ENCODE results near the gene RNF214.

DNA sequence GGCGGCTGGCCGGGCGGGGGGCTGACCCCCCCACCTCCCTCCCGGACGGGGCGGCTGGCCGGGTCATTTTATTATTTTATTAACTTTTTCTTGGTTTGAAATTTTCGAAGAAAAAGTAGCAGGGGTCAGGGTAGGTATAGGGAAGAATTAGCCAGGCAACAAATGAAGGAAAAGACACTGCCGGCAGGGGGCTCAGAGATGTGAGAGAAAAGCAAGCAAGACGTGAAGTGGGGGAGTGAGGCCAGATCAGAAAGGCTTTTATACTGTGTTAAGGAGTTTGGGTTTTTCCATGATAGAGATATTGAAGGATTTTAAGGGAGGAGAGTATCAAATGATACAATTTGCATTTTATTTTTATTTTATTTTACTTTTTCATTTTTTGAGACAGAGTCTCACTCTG, 19.0 kb downstream of the RNF214 start:
- TF ChIP-seq CTCF (IDR thresholded peaks at IDR 0.05) (no peak), POLR2AphosphoS5 (IDR thresholded peaks at IDR 0.05) (no peak)

Measured in prostate gland (tissue), 2 donors.